Fibroblast of lung (primary cell): ENCODE data around the gene SUSD1.

ENCODE experiments used
- EZH2 ChIP-seq: IDR thresholded peaks from 2 replicates; pipeline ENCODE4 v1.5.1; 2012; ENCODE audit warnings: low read length, control low read depth, mild to moderate bottlenecking; ENCODE audit errors: missing control alignments
- TF ChIP-seq, protein P1 (sequence below), 2 donors: IDR thresholded peaks in 1 of 2; conservative IDR thresholded peaks in 1 of 2; 1 replicate in 1 of 2; 2 replicates in 1 of 2; pipeline ENCODE4 v1.5.1; 2011 to 2012; ENCODE audit warnings: low read length in 2 of 2, control low read depth in 1 of 2, inconsistent platforms in 1 of 2, low read depth in 1 of 2, mild to moderate bottlenecking in 1 of 2

DNA sequence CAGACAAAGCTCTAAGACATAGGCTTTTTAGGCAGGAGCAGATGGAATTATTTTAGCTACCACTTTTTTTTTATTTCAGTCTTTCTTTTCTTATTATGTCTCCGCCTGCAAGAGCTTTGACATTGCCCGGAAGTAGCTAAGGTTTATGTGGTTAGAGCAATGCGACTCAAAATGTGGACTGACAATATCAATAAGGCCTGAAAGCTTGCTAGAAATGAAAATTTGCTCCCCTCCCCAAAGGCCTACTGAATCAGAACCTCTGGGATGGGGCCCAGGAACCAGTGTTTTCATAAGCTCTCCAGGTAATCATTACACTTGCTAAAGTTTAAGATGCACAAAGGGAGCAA lies 81.3 kb downstream of the SUSD1 start:
- TF ChIP-seq, protein P1, sequence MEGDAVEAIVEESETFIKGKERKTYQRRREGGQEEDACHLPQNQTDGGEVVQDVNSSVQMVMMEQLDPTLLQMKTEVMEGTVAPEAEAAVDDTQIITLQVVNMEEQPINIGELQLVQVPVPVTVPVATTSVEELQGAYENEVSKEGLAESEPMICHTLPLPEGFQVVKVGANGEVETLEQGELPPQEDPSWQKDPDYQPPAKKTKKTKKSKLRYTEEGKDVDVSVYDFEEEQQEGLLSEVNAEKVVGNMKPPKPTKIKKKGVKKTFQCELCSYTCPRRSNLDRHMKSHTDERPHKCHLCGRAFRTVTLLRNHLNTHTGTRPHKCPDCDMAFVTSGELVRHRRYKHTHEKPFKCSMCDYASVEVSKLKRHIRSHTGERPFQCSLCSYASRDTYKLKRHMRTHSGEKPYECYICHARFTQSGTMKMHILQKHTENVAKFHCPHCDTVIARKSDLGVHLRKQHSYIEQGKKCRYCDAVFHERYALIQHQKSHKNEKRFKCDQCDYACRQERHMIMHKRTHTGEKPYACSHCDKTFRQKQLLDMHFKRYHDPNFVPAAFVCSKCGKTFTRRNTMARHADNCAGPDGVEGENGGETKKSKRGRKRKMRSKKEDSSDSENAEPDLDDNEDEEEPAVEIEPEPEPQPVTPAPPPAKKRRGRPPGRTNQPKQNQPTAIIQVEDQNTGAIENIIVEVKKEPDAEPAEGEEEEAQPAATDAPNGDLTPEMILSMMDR (conservative IDR thresholded peaks at IDR 0.05 in 1 of 2, IDR thresholded peaks at IDR 0.05 in 1 of 2; ENCODE audit: low read depth in 1 of 2, low read length in 2 of 2), result no peak
- no peak for TF ChIP-seq EZH2
